H1 (cell line): ENCODE results near the gene THOP1. TPM values are rescaled to one million over a fixed set of nuclear protein-coding genes. Genes with fewer than 3 reads are reported as not detected.

Source experiments
- CTCF ChIA-PET: fragments of 300-600 bp; sonication (Branson Sonifier 250); formaldehyde crosslinking; loops from one replicate; lab custom pipeline; 2021; ENCODE audit not compliant: partially characterized antibody; lab: Charles Lee
- POLR2A ChIA-PET: fragments of 300-600 bp; sonication (Branson Sonifier 250); formaldehyde crosslinking; loops from one replicate; lab custom pipeline; 2021; ENCODE audit warnings: inconsistent platforms; ENCODE audit not compliant: partially characterized antibody; lab: Charles Lee
- DNase-seq, 2 experiments: peaks; one replicate each; pipeline versions ENCODE4 v3.0.0 to v3.0.0-alpha.2; 2010 to 2022; ENCODE audit warnings: low spot score in 2 of 2, low read depth in 1 of 2, mixed read lengths in 1 of 2
- FAIRE-seq: peaks from 2 replicates; lab custom pipeline; 2011; peaks lifted over from hg19 to GRCh38; lab: Jason Lieb, UNC
- H2AFZ ChIP-seq: 2 replicates; pipeline ENCODE4 v1.8.1; 2012; ENCODE audit warnings: low read length, inconsistent platforms
- H2AK5ac ChIP-seq: 2 replicates; pipeline ENCODE4 v1.6.1; 2013; ENCODE audit warnings: low read depth, low read length
- H2BK120ac ChIP-seq: replicated peaks from 2 replicates; pipeline ENCODE3; 2013; ENCODE audit warnings: low read depth, low read length, inconsistent platforms
- H2BK12ac ChIP-seq: 2 replicates; pipeline ENCODE4 v1.6.1; 2013; ENCODE audit warnings: low read depth, low read length
- H2BK15ac ChIP-seq: 2 replicates; pipeline ENCODE4 v1.6.1; 2013; ENCODE audit warnings: low read length
- H2BK20ac ChIP-seq: 2 replicates; pipeline ENCODE4 v1.6.1; 2013; ENCODE audit warnings: low read length
- H2BK5ac ChIP-seq: 2 replicates; pipeline ENCODE4 v1.6.1; 2013; ENCODE audit warnings: low read depth, low read length
- H3K14ac ChIP-seq: 2 replicates; pipeline ENCODE4 v1.6.1; 2013; ENCODE audit warnings: inconsistent platforms; ENCODE audit not compliant: insufficient read length
- H3K18ac ChIP-seq: 2 replicates; pipeline ENCODE4 v1.6.1; 2013; ENCODE audit warnings: low read length; ENCODE audit errors: extremely low read depth
- H3K23ac ChIP-seq: 2 replicates; pipeline ENCODE4 v1.6.1; 2013; ENCODE audit warnings: inconsistent platforms; ENCODE audit not compliant: insufficient read length
- H3K23me2 ChIP-seq: 2 replicates; pipeline ENCODE4 v1.6.1; 2013; ENCODE audit warnings: low read depth, low read length
- H3K27ac ChIP-seq: 2 replicates; pipeline ENCODE4 v1.6.1; 2011; ENCODE audit warnings: low read depth, low read length, inconsistent platforms
- H3K27me3 ChIP-seq, 4 experiments: replicated peaks in 1 of 4; 1 replicate in 1 of 4; 2 replicates in 3 of 4; pipeline versions ENCODE4 v1.6.1 to v1.8.1; 2011 to 2013; ENCODE audit warnings: low read length in 3 of 4, mild to moderate bottlenecking in 3 of 4, inconsistent platforms in 2 of 4, mixed read lengths in 2 of 4, moderate library complexity in 1 of 4; ENCODE audit not compliant: control insufficient read depth in 3 of 4, insufficient read depth in 3 of 4; ENCODE audit errors: extremely low read depth in 1 of 4
- H3K36me3 ChIP-seq, 4 experiments: 2 replicates each; pipeline versions ENCODE4 v1.6.1 to v1.8.1; 2011 to 2013; ENCODE audit warnings: mild to moderate bottlenecking in 4 of 4, low read length in 3 of 4, moderate library complexity in 2 of 4, control low read depth in 1 of 4, inconsistent platforms in 1 of 4; ENCODE audit not compliant: insufficient read depth in 4 of 4, control insufficient read depth in 2 of 4
- H3K4ac ChIP-seq: replicated peaks from 2 replicates; pipeline ENCODE3; 2013; ENCODE audit warnings: low read length, low read depth, mixed read lengths, inconsistent platforms; ENCODE audit not compliant: insufficient read length
- H3K4me1 ChIP-seq, 4 experiments: replicated peaks in 1 of 4; 1 replicate in 1 of 4; 2 replicates in 3 of 4; pipeline versions ENCODE4 v1.6.1 to v1.8.1; 2011 to 2013; ENCODE audit warnings: low read length in 3 of 4, inconsistent platforms in 2 of 4, mixed read lengths in 1 of 4; ENCODE audit not compliant: insufficient read depth in 4 of 4, control insufficient read depth in 3 of 4
- H3K4me2 ChIP-seq, 2 experiments: 2 replicates each; pipeline versions ENCODE4 v1.6.1 to v1.8.1; 2011 to 2013; ENCODE audit warnings: low read depth in 2 of 2, low read length in 2 of 2, control low read depth in 1 of 2, inconsistent platforms in 1 of 2, mild to moderate bottlenecking in 1 of 2; ENCODE audit not compliant: insufficient read depth in 1 of 2
- H3K4me3 ChIP-seq, 4 experiments: fragments of 200-600, 300-600 bp in 1 of 4; sonication (generic), shearing (Covaris generic), sonication (Bioruptor Twin) in 1 of 4; 2 replicates each; pipeline versions ENCODE4 v1.5.1 to v1.8.1; 2011 to 2016; ENCODE audit warnings: low read length in 4 of 4, low read depth in 3 of 4, control low read depth in 2 of 4, inconsistent platforms in 2 of 4, mild to moderate bottlenecking in 2 of 4, mixed read lengths in 1 of 4, moderate library complexity in 1 of 4; ENCODE audit not compliant: insufficient read depth in 2 of 4; ENCODE audit errors: extremely low read depth in 1 of 4
- H3K56ac ChIP-seq: replicated peaks from 2 replicates; pipeline ENCODE3; 2013; ENCODE audit warnings: low read depth, mild to moderate bottlenecking, mixed read lengths, low read length, inconsistent platforms; ENCODE audit not compliant: insufficient read length
- H3K79me1 ChIP-seq: 2 replicates; pipeline ENCODE4 v1.6.1; 2013; ENCODE audit warnings: low read depth, low read length, control low read depth
- H3K79me2 ChIP-seq, 2 experiments: 2 replicates each; pipeline versions ENCODE4 v1.6.1 to v1.8.1; 2012 to 2013; ENCODE audit warnings: low read length in 2 of 2, mild to moderate bottlenecking in 2 of 2, inconsistent platforms in 1 of 2; ENCODE audit not compliant: insufficient read depth in 2 of 2, control insufficient read depth in 1 of 2
- H3K9ac ChIP-seq, 4 experiments: replicated peaks in 1 of 4; 1 replicate in 1 of 4; 2 replicates in 3 of 4; pipeline versions ENCODE4 v1.6.1 to v1.8.1; 2011 to 2013; ENCODE audit warnings: low read depth in 3 of 4, low read length in 3 of 4, control low read depth in 2 of 4, mild to moderate bottlenecking in 2 of 4, moderate library complexity in 2 of 4, inconsistent platforms in 1 of 4; ENCODE audit errors: extremely low read depth in 1 of 4
- H3K9me3 ChIP-seq, 2 experiments: 2 replicates each; pipeline versions ENCODE4 v1.6.1 to v1.8.1; 2012 to 2013; ENCODE audit warnings: mild to moderate bottlenecking in 2 of 2, moderate library complexity in 2 of 2, control low read depth in 1 of 2, inconsistent platforms in 1 of 2, low read depth in 1 of 2, low read length in 1 of 2, mixed read lengths in 1 of 2; ENCODE audit not compliant: insufficient read depth in 2 of 2
- H4K20me1 ChIP-seq, 2 experiments: replicated peaks in 1 of 2; 2 replicates each; pipeline versions ENCODE3 to v1.8.1; 2011 to 2013; ENCODE audit warnings: inconsistent platforms in 2 of 2, low read length in 2 of 2, mild to moderate bottlenecking in 1 of 2; ENCODE audit not compliant: insufficient read depth in 2 of 2, control insufficient read depth in 1 of 2
- H4K5ac ChIP-seq: 2 replicates; pipeline ENCODE4 v1.6.1; 2013; ENCODE audit warnings: low read length, low read depth, mixed read lengths, inconsistent platforms; ENCODE audit not compliant: insufficient read length
- H4K8ac ChIP-seq: 2 replicates; pipeline ENCODE4 v1.8.0; 2013; ENCODE audit warnings: mild to moderate bottlenecking, moderate library complexity, low read length, inconsistent platforms; ENCODE audit not compliant: insufficient read depth; ENCODE audit errors: extremely low read depth
- H4K91ac ChIP-seq: replicated peaks from 2 replicates; pipeline ENCODE3; 2013; ENCODE audit warnings: low read length, mixed read lengths, inconsistent platforms; ENCODE audit not compliant: insufficient read length
- ATF3 ChIP-seq: IDR thresholded peaks from 2 replicates; pipeline ENCODE4 v1.6.1; 2011; ENCODE audit warnings: low read depth, mild to moderate bottlenecking, low read length; ENCODE audit not compliant: insufficient read depth
- CREB1 ChIP-seq: IDR thresholded peaks from 2 replicates; pipeline ENCODE4 v1.6.1; 2012; ENCODE audit warnings: inconsistent platforms
- E2F6 ChIP-seq: IDR thresholded peaks from 2 replicates; pipeline ENCODE4 v1.6.1; 2012; ENCODE audit warnings: inconsistent platforms
- EGR1 ChIP-seq: IDR thresholded peaks from 2 replicates; pipeline ENCODE4 v1.6.1; 2011; ENCODE audit warnings: low read depth, low read length, borderline replicate concordance
- FOSL1 ChIP-seq: IDR thresholded peaks from 2 replicates; pipeline ENCODE4 v1.6.1; 2011; ENCODE audit warnings: mild to moderate bottlenecking, low read depth, low read length, moderate library complexity; ENCODE audit not compliant: insufficient read depth
- GTF2F1 ChIP-seq: IDR thresholded peaks from 2 replicates; pipeline ENCODE4 v1.6.1; 2012; ENCODE audit warnings: low read depth, low read length, improper control_type of control experiment, borderline replicate concordance
- KDM1A ChIP-seq: fragments of 200-600, 300-600 bp; sonication (generic); IDR thresholded peaks from 2 replicates; pipeline ENCODE4 v1.7.1; 2016; ENCODE audit warnings: mild to moderate bottlenecking, low read length, borderline replicate concordance
- MAX ChIP-seq: IDR thresholded peaks from 2 replicates; pipeline ENCODE4 v1.6.1; 2012; ENCODE audit warnings: inconsistent platforms
- NRF1 ChIP-seq: IDR thresholded peaks from 2 replicates; pipeline ENCODE4 v1.6.1; 2011; ENCODE audit warnings: mild to moderate bottlenecking, low read depth, low read length, improper control_type of control experiment
- SAP30 ChIP-seq: fragments of 300-600 bp; sonication (generic); IDR thresholded peaks from 2 replicates; pipeline ENCODE4 v1.7.1; 2012; ENCODE audit warnings: low read length, moderate library complexity, mild to moderate bottlenecking, inconsistent platforms; ENCODE audit not compliant: insufficient read depth, insufficient replicate concordance
- SIN3A ChIP-seq, 2 experiments: IDR thresholded peaks in 1 of 2; conservative IDR thresholded peaks in 1 of 2; 2 replicates each; pipeline ENCODE4 v1.6.1; 2011 to 2012; ENCODE audit warnings: low read length in 2 of 2, improper control_type of control experiment in 1 of 2, low read depth in 1 of 2, mild to moderate bottlenecking in 1 of 2
- SIRT6 ChIP-seq: IDR thresholded peaks from one replicate; pipeline ENCODE4 v1.7.1; 2012; ENCODE audit warnings: low read length, inconsistent platforms
- SP1 ChIP-seq: IDR thresholded peaks from 2 replicates; pipeline ENCODE4 v1.6.1; 2011; ENCODE audit warnings: low read depth, low read length
- YY1 ChIP-seq: IDR thresholded peaks from 2 replicates; pipeline ENCODE4 v1.6.1; 2011; ENCODE audit warnings: low read depth, mild to moderate bottlenecking, low read length
- WGBS, 2 experiments: shearing (Covaris generic) in 1 of 2; methylation state at CpG; one replicate each; pipeline versions ENCODE4 v1.1.6 to v1.1.7; 2013 to 2015; ENCODE audit warnings: low lambda C conversion rate in 2 of 2, mixed read lengths in 2 of 2, inconsistent platforms in 1 of 2, low coverage in 1 of 2, missing lambda C conversion rate in 1 of 2; ENCODE audit not compliant: insufficient replicate concordance in 2 of 2, insufficient coverage in 1 of 2, insufficient read length in 1 of 2; ENCODE audit errors: extremely low coverage in 1 of 2, missing lambda C conversion rate in 1 of 2; 5-methylcytosine and 5-hydroxymethylcytosine counted together
- polyA plus RNA-seq, 7 experiments: library from polyadenylated mRNA; depleted of rRNA in 3 of 7; stranded (reverse) in 5 of 7; unstranded in 2 of 7; fragments of >200 nt in 5 of 7; fragments of 200-250 nt in 2 of 7; gene quantifications; 1 replicate in 5 of 7; 2 replicates in 1 of 7; 4 replicates in 1 of 7; pipeline versions ENCODE4 v1.2.1 to v1.2.3, GENCODE V29; 2011 to 2013; ENCODE audit warnings: missing spikeins in 2 of 7, mixed read lengths in 2 of 7
- total RNA-seq: library from RNA; stranded (reverse); fragmentation: NEBNext Ultra II Directional; extraction: Animal tissue kit (Norgen Biotek cat#: 25700); gene quantifications from 2 replicates; pipeline ENCODE4 v1.2.1, GENCODE V29; 2021

Gene THOP1
- total and polyA plus RNA-seq, 2 of the 8 experiments (the other 6 are each of a cell fraction or from before 2014, with no cell fraction given) = 136 to 159 TPM

GRCh38 chr19:2761309-2761677 lies 24.0 kb upstream of the THOP1 start:
- Histone ChIP-seq H4K8ac (no peak overlapping the region), H3K4me3 (no peak overlapping the region), H3K23ac (no peak overlapping the region), H3K4ac (no peak overlapping the region), H3K36me3 (peaks cover 22 to 70% (median 43%) of the 10 kb centered on the region in 4 experiments; a peak in 7 of 8 replicates), H3K4me1 (no peaks in the 10 kb centered on the region), H4K20me1 (peaks cover 4 to 10% of the 10 kb centered on the region in 2 experiments), H2BK12ac (no peak overlapping the region), H3K4me2 (no peak overlapping the region), H3K79me2 (no peaks in the 10 kb centered on the region), H3K9ac (no peak overlapping the region), H2BK5ac (no peak overlapping the region), H3K27me3 (no peaks in the 10 kb centered on the region), H2AK5ac (no peak overlapping the region), H3K18ac (no peak overlapping the region), H2BK15ac (no peak overlapping the region), H2AFZ (no peak overlapping the region), H4K91ac (no peak overlapping the region), H2BK20ac (no peak overlapping the region), H3K14ac (no peak overlapping the region), H3K23me2 (no peaks in the 10 kb centered on the region), H4K5ac (no peak overlapping the region), H2BK120ac (no peak overlapping the region), H3K56ac (no peak overlapping the region), H3K9me3 (no peaks in the 10 kb centered on the region), H3K79me1 (no peaks in the 10 kb centered on the region), H3K27ac (no peak overlapping the region)
- POLR2A ChIA-PET = no interaction called here
- FAIRE-seq (no peak), DNase-seq (no peak)
- 86% methylated on average over 10 of the region's 16 CpGs; no CpG with 5 or more reads in 1 of the 2 experiments for whole genome bisulfite sequencing, 2 experiments
- CTCF ChIA-PET = no interaction called here
- no peak for TF ChIP-seq SIRT6
- no peak for TF ChIP-seq E2F6
- no peak for TF ChIP-seq ATF3
- TF ChIP-seq CREB1 = no peak
- no peak for TF ChIP-seq SP1
- no peak for TF ChIP-seq YY1
- TF ChIP-seq FOSL1 = no peak
- TF ChIP-seq GTF2F1 = no peak
- TF ChIP-seq MAX = no peak
- no peak for TF ChIP-seq NRF1
- TF ChIP-seq KDM1A = no peak
- no peak for TF ChIP-seq SAP30
- TF ChIP-seq EGR1 = no peak
- no peak for TF ChIP-seq SIN3A (conservative IDR thresholded peaks at IDR 0.05 in 1 of 2, IDR thresholded peaks at IDR 0.05 in 1 of 2; ENCODE audit: low read depth in 1 of 2, low read length in 2 of 2)
